ENCODE measurements around the gene RBFOX1. TPM values are rescaled to one million over a fixed set of nuclear protein-coding genes. Genes with fewer than 3 reads are reported as not detected.

The RBFOX1 gene
- total and polyA plus RNA-seq, 10 of the 15 experiments (the other 5 are each of a cell fraction or from before 2014, with no cell fraction given), result 0.87 TPM; not detected in 9

- in situ Hi-C loops (cut with MboI), result no loop called here
- no peak for DNase-seq (ENCODE audit: low read depth, low spot score)
- Histone ChIP-seq H3K9me3 (replicated peaks; ENCODE audit: control insufficient read depth, insufficient read depth, low read length) (no peaks in the 10 kb centered on the region; the same call in 2 of the 3 replicates), H3K36me3 (ENCODE audit: control insufficient read depth in 2 of 2, insufficient read depth in 2 of 2, low read length in 1 of 2) (no peaks in the 10 kb centered on the region), H3K4me2 (ENCODE audit: control insufficient read depth, insufficient read depth) (no peak overlapping the region), H2AFZ (ENCODE audit: control insufficient read depth, low read depth, low read length) (no peak overlapping the region), H3K9ac (ENCODE audit: control insufficient read depth, insufficient read depth, low read length) (no peak overlapping the region), H3K79me2 (ENCODE audit: control insufficient read depth, insufficient read depth, low read length) (no peaks in the 10 kb centered on the region), H4K20me1 (ENCODE audit: control insufficient read depth, insufficient read depth) (no peaks in the 10 kb centered on the region), H3K4me3 (no peak overlapping the region), H3K27ac (ENCODE audit: control insufficient read depth, insufficient read depth) (no peak overlapping the region), H3K4me1 (ENCODE audit: control insufficient read depth, insufficient read depth, low read length) (no peaks in the 10 kb centered on the region), H3K27me3 (replicated peaks in 1 of 2; ENCODE audit: control insufficient read depth in 2 of 2, insufficient read depth in 2 of 2, low read length in 1 of 2) (no peaks in the 10 kb centered on the region)
- SMC1A ChIA-PET (ENCODE audit: uncharacterized antibody, unreplicated experiment), result no interaction called here
- FAIRE-seq, result no peak
- CTCF ChIA-PET, result no interaction called here
- intact Hi-C loops (cut with micrococcal nuclease; ENCODE audit: unreplicated experiment), result no loop called here
- 18% methylated on average over 2 of the region's 2 CpGs for WGBS (ENCODE audit: insufficient coverage, insufficient replicate concordance, low lambda C conversion rate, missing lambda C conversion rate)
- RAD21 ChIA-PET (ENCODE audit: unreplicated experiment), result no interaction called here
- POLR2A ChIA-PET, result no interaction called here
- ATAC-seq, result no peak
- no TSS peak for BruUV-seq (replicated peaks)
- TF ChIP-seq NFXL1 (IDR thresholded peaks at IDR 0.05; ENCODE audit: borderline replicate concordance) (no peak), RAD51 (IDR thresholded peaks at IDR 0.05) (no peak), ZNF24 (IDR thresholded peaks at IDR 0.05) (no peak), SMAD5 (IDR thresholded peaks at IDR 0.05; ENCODE audit: low read depth) (no peak), RBBP5 (conservative IDR thresholded peaks at IDR 0.05) (no peak), ZNF622 (IDR thresholded peaks at IDR 0.05) (no peak), RFX5 (IDR thresholded peaks at IDR 0.05; ENCODE audit: low read depth, low read length) (no peak), RCOR1 (conservative IDR thresholded peaks at IDR 0.05; ENCODE audit: low read depth, low read length) (no peak), IRF5 (IDR thresholded peaks at IDR 0.05; ENCODE audit: borderline replicate concordance) (no peak), ETV6 (conservative IDR thresholded peaks at IDR 0.05 in 1 of 2, IDR thresholded peaks at IDR 0.05 in 1 of 2; ENCODE audit: borderline replicate concordance in 1 of 2, low read depth in 1 of 2) (no peak), BCL3 (IDR thresholded peaks at IDR 0.05; ENCODE audit: borderline replicate concordance, insufficient read depth, low read depth, low read length, poor library complexity, severe bottlenecking) (no peak)
- TF ChIP-seq, protein P1, sequence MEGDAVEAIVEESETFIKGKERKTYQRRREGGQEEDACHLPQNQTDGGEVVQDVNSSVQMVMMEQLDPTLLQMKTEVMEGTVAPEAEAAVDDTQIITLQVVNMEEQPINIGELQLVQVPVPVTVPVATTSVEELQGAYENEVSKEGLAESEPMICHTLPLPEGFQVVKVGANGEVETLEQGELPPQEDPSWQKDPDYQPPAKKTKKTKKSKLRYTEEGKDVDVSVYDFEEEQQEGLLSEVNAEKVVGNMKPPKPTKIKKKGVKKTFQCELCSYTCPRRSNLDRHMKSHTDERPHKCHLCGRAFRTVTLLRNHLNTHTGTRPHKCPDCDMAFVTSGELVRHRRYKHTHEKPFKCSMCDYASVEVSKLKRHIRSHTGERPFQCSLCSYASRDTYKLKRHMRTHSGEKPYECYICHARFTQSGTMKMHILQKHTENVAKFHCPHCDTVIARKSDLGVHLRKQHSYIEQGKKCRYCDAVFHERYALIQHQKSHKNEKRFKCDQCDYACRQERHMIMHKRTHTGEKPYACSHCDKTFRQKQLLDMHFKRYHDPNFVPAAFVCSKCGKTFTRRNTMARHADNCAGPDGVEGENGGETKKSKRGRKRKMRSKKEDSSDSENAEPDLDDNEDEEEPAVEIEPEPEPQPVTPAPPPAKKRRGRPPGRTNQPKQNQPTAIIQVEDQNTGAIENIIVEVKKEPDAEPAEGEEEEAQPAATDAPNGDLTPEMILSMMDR (IDR thresholded peaks at IDR 0.05 in 2 of 3, conservative IDR thresholded peaks at IDR 0.05 in 1 of 3; ENCODE audit: control insufficient read depth in 2 of 3, extremely low read depth in 1 of 3, insufficient read depth in 1 of 3, low read depth in 3 of 3, low read length in 3 of 3), result no peak
- TF ChIP-seq, protein P2, sequence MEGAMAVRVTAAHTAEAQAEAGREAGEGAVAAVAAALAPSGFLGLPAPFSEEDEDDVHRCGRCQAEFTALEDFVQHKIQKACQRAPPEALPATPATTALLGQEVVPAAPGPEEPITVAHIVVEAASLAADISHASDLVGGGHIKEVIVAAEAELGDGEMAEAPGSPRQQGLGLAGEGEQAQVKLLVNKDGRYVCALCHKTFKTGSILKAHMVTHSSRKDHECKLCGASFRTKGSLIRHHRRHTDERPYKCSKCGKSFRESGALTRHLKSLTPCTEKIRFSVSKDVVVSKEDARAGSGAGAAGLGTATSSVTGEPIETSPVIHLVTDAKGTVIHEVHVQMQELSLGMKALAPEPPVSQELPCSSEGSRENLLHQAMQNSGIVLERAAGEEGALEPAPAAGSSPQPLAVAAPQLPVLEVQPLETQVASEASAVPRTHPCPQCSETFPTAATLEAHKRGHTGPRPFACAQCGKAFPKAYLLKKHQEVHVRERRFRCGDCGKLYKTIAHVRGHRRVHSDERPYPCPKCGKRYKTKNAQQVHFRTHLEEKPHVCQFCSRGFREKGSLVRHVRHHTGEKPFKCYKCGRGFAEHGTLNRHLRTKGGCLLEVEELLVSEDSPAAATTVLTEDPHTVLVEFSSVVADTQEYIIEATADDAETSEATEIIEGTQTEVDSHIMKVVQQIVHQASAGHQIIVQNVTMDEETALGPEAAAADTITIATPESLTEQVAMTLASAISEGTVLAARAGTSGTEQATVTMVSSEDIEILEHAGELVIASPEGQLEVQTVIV (IDR thresholded peaks at IDR 0.05; ENCODE audit: borderline replicate concordance, partially characterized antibody), result no peak
- TF ChIP-seq, protein P3, sequence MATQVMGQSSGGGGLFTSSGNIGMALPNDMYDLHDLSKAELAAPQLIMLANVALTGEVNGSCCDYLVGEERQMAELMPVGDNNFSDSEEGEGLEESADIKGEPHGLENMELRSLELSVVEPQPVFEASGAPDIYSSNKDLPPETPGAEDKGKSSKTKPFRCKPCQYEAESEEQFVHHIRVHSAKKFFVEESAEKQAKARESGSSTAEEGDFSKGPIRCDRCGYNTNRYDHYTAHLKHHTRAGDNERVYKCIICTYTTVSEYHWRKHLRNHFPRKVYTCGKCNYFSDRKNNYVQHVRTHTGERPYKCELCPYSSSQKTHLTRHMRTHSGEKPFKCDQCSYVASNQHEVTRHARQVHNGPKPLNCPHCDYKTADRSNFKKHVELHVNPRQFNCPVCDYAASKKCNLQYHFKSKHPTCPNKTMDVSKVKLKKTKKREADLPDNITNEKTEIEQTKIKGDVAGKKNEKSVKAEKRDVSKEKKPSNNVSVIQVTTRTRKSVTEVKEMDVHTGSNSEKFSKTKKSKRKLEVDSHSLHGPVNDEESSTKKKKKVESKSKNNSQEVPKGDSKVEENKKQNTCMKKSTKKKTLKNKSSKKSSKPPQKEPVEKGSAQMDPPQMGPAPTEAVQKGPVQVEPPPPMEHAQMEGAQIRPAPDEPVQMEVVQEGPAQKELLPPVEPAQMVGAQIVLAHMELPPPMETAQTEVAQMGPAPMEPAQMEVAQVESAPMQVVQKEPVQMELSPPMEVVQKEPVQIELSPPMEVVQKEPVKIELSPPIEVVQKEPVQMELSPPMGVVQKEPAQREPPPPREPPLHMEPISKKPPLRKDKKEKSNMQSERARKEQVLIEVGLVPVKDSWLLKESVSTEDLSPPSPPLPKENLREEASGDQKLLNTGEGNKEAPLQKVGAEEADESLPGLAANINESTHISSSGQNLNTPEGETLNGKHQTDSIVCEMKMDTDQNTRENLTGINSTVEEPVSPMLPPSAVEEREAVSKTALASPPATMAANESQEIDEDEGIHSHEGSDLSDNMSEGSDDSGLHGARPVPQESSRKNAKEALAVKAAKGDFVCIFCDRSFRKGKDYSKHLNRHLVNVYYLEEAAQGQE (IDR thresholded peaks at IDR 0.05; ENCODE audit: low read depth, low read length), result no peak
These were observed 18.2 kb downstream of the RBFOX1 start for GRCh38 chr16:7350806-7351205.

All from GM12878 (cell line).